NT2/D1 (cell line): ENCODE measurements around the gene CDH1.

Experiments used
- SUZ12 ChIP-seq: IDR thresholded peaks from 2 replicates; pipeline ENCODE4 v1.6.1; 2011; ENCODE audit not compliant: insufficient read length, insufficient read depth; ENCODE audit errors: extremely low read depth
- YY1 ChIP-seq: IDR thresholded peaks from 2 replicates; pipeline ENCODE4 v1.6.1; 2011; ENCODE audit not compliant: insufficient read length, insufficient read depth
- ZNF274 ChIP-seq: IDR thresholded peaks from 2 replicates; pipeline ENCODE4 v1.6.1; 2011; ENCODE audit warnings: mild to moderate bottlenecking, low read depth, low read length

DNA sequence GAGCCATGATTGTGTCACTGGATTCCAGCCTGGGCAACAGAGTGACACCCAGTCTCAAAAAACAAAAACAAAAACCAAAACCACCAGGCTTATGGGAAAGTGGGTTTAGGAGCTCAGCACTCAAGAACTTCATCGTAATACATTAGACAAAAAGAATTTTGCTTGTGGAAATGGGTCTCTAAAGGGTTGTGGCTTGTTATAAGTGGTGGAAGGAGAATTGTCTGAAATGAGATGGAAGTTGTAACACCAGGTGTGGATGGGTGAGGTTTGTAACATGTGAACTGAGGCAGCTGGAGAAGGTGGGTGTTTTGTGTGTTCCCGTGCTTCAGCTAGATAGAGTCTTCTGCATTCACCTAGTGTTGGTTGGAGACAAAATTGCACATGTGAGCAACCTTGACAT lies 35.8 kb downstream of the CDH1 start:
- TF ChIP-seq YY1 (no peak), ZNF274 (no peak), SUZ12 (no peak)
